Measurements from ENCODE around the gene LRMDA. TPM values are rescaled to one million over a fixed set of nuclear protein-coding genes. Genes with fewer than 3 reads are reported as not detected.

The LRMDA gene
- total RNA-seq, 3 donors from 2014 or later, result 9.4 to 14.9 (median 10.3) TPM

- Histone ChIP-seq H3K9me3 (no peaks in the 10 kb centered on the region), H3K4me1 (ENCODE audit: low read depth) (no peaks in the 10 kb centered on the region), H3K4me3 (no peak overlapping the region), H3K36me3 (ENCODE audit: low read depth) (no peaks in the 10 kb centered on the region)
- TF ChIP-seq CTCF (IDR thresholded peaks at IDR 0.05), result no peak
- intact Hi-C loops (cut with DNase I, micrococcal nuclease), result no loop called here
- DNase-seq, result no peak
- no peak for ATAC-seq
These were observed 581.4 kb downstream of the LRMDA start for GRCh38 chr10:76012716-76013327.

DNA sequence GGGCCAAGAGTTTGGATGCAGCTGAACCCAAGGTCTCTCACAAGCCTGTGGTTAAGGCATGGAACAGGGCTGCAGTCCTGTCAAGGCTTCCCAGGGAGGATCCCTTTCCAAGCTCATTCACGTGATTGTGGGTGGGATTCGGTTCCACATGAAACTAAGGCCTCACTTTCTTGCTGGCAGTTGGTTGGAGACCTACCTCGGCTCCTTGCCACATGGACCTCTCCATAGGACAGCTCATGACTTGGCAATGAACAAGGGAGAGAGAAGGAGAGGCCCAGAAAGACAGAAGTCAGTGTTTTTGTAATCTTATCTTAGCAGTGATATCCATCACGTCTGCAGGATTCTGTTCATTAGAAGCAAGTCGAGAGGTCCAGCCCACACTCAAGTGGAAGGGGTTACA, 583.8 kb downstream of the LRMDA start:
- no peak overlapping the region for H3K4me3 ChIP-seq
- ATAC-seq, result no peak
- no peaks in the 10 kb centered on the region for H3K4me1 ChIP-seq (ENCODE audit: low read depth)
- H3K36me3 ChIP-seq (ENCODE audit: low read depth), result no peaks in the 10 kb centered on the region
- intact Hi-C loops (cut with DNase I, micrococcal nuclease), result no loop called here
- no peak for TF ChIP-seq CTCF (IDR thresholded peaks at IDR 0.05)
- H3K9me3 ChIP-seq, result no peaks in the 10 kb centered on the region
- DNase-seq, result no peak

DNA sequence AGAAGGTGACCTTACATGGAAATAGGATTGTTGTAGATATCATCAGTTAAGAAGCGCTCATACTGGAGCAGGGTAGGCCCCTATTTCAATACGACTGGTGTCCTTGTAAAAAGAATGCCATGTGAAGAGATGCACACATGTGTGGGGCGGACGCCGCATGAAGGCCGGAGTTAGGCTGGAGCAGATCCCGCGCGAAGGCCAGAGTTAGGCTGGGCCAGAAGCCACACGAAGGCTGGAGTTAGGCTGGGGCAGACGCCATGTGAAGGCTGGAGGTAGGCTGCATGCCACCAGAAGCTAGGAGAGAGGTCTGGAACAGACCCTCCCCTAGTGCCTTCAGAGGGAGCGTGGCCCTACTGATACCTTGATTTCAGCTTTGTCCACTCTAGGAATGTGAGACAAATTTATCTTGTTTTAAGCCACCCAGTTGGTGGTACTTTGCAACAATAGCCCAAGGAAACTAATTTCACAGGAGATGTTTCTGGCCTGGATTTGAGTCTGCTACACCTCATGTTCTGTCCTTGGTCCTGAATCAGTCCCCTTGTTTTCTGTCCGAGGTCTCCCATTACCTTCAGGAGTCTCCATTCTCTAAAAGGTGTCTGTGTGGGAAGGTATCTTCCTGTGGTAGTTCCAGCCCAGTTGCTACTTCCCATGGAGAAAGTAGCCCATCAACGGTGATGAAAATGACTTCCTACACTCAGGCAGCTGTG, 585.8 kb downstream of the LRMDA start:
- H3K9me3 ChIP-seq, result no peaks in the 10 kb centered on the region
- ATAC-seq (no peak), DNase-seq (no peak)
- H3K36me3 ChIP-seq (ENCODE audit: low read depth), result no peaks in the 10 kb centered on the region
- TF ChIP-seq CTCF (IDR thresholded peaks at IDR 0.05), result no peak
- no peaks in the 10 kb centered on the region for H3K4me1 ChIP-seq (ENCODE audit: low read depth)
- no peak overlapping the region for H3K4me3 ChIP-seq
- intact Hi-C loops (cut with DNase I, micrococcal nuclease), result no loop called here

- no peak for ATAC-seq
- DNase-seq, result no peak
- intact Hi-C loops (cut with DNase I, micrococcal nuclease), result no loop called here
- Histone ChIP-seq H3K9me3 (no peaks in the 10 kb centered on the region), H3K4me3 (no peak overlapping the region), H3K4me1 (ENCODE audit: low read depth) (no peaks in the 10 kb centered on the region), H3K36me3 (ENCODE audit: low read depth) (no peaks in the 10 kb centered on the region)
- TF ChIP-seq CTCF (IDR thresholded peaks at IDR 0.05), result no peak
These were observed 586.5 kb downstream of the LRMDA start for GRCh38 chr10:76017733-76018433.

- H3K4me1 ChIP-seq (ENCODE audit: low read depth), result no peaks in the 10 kb centered on the region
- TF ChIP-seq CTCF (IDR thresholded peaks at IDR 0.05), result no peak
- no peak overlapping the region for H3K4me3 ChIP-seq
- intact Hi-C loops (cut with DNase I, micrococcal nuclease), result no loop called here
- ATAC-seq (no peak), DNase-seq (no peak)
- no peaks in the 10 kb centered on the region for H3K36me3 ChIP-seq (ENCODE audit: low read depth)
- no peaks in the 10 kb centered on the region for H3K9me3 ChIP-seq
These were observed 589.2 kb downstream of the LRMDA start for GRCh38 chr10:76020630-76021029.

All from mucosa of descending colon (tissue), 3 donors.